Thymus (tissue), 11 donors: ENCODE measurements around the gene RAC2. TPM values are rescaled to one million over a fixed set of nuclear protein-coding genes. Genes with fewer than 3 reads are reported as not detected.

Experiments
- DNase-seq, 9 donors: peaks; one replicate each; pipeline ENCODE4 v3.0.0-alpha.2; 2013; ENCODE audit warnings: low spot score in 9 of 9, low read depth in 6 of 9, missing footprints in 1 of 9
- H3K27ac ChIP-seq, 2 donors: one replicate each; pipeline ENCODE4 v1.5.1; 2013; ENCODE audit warnings: control low read depth in 1 of 2, low read depth in 1 of 2, low read length in 1 of 2, mild to moderate bottlenecking in 1 of 2, moderate library complexity in 1 of 2
- H3K27me3 ChIP-seq, 2 donors: one replicate each; pipeline ENCODE4 v1.5.1; 2013; ENCODE audit warnings: low read length in 1 of 2; ENCODE audit not compliant: control insufficient read depth in 2 of 2, insufficient read depth in 1 of 2
- H3K36me3 ChIP-seq, 2 donors: one replicate each; pipeline ENCODE4 v1.5.1; 2013; ENCODE audit warnings: low read length in 1 of 2, mild to moderate bottlenecking in 1 of 2, moderate library complexity in 1 of 2; ENCODE audit not compliant: control insufficient read depth in 2 of 2, insufficient read depth in 2 of 2
- H3K4me1 ChIP-seq, 2 donors: one replicate each; pipeline ENCODE4 v1.5.1; 2013; ENCODE audit warnings: low read length in 2 of 2; ENCODE audit not compliant: control insufficient read depth in 2 of 2, insufficient read depth in 2 of 2
- H3K4me3 ChIP-seq, 2 donors: one replicate each; pipeline ENCODE4 v1.5.1; 2013; ENCODE audit warnings: low read length in 2 of 2, control low read depth in 1 of 2, mild to moderate bottlenecking in 1 of 2
- H3K9me3 ChIP-seq, 2 donors: one replicate each; pipeline ENCODE4 v1.5.1; 2013; ENCODE audit warnings: low read length in 1 of 2, mild to moderate bottlenecking in 1 of 2; ENCODE audit not compliant: control insufficient read depth in 2 of 2, insufficient read depth in 1 of 2
- WGBS: extraction: QIAGEN DNeasy Blood & Tissue Kit; methylation state at CpG from one replicate; pipeline ENCODE4 v1.1.7; 2013; 5-methylcytosine and 5-hydroxymethylcytosine counted together
- polyA plus RNA-seq: library from polyadenylated mRNA; stranded (reverse); fragments of 200-250 nt; gene quantifications from one replicate; pipeline ENCODE4 v1.2.3, GENCODE V29; 2013
- total RNA-seq: library from RNA; stranded (reverse); fragments of 120-200 nt; gene quantifications from one replicate; pipeline ENCODE4 v1.2.4, GENCODE V29; 2013
- donor health status: healthy.

The RAC2 gene
- total and polyA plus RNA-seq, 2 donors = 149 to 206 TPM

DNA sequence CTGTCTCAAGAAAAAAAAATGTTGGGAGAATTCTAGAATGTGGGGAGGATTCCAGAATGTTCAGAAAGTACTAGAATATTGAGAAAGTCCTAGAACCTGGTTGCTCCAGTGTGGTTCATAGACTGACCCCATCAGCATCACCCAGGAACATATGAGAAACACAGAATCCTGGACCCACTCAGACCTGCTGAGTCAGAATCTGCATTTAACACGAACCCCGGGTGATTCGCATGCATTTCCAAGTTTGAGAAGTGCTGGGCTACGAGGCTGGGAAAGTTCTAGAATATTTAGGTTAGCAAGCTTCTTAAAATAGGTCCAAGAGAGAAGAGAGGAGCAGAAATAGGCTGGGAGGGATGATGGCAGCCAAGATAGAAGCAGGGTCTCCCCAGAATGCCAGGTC, 62.4 kb downstream of the RAC2 start:
- WGBS = 97% methylated on average over 4 of the region's 4 CpGs
- Histone ChIP-seq H3K9me3 (no peaks in the 10 kb centered on the region), H3K36me3 (no peaks in the 10 kb centered on the region), H3K4me3 (no peak overlapping the region), H3K27ac (no peak overlapping the region), H3K27me3 (no peaks in the 10 kb centered on the region), H3K4me1 (peaks cover 6 to 23% of the 10 kb centered on the region in 2 donors)
- DNase-seq = no peak

DNA sequence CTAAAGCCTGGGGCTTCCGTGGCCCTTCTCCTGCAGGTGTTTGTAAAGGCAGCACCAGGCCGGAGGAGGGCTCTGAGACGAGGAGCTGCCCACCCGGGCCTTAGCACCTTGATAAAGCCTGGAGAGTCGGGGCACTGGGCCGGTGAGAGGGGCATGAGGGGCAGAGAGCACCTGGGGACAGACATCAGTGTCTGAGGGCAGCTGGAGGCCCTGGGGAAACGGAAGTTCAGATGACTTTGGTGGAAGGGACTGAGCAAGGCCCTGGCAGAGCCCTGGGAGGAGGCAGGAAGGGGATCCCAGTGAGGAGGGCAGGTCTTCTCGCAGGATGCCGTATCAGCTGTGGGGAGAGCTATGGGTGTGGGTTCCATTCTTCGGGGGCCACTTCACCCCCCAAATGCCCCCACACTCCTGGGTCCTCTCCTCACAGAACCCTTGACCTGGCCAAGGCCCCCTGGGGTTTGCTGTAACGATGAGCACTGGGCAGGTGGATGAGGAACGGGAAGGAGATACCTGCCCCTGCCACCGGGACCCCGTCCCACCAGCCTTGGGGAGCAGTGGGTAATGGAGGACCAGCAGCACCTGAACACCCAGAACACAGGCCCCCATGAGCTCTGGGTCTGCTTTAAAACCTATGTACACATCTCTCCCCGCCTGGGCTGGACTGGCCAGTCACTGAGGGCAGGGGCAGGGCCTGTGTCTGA, 63.4 kb downstream of the RAC2 start:
- 95% methylated on average over 15 of the region's 15 CpGs for WGBS
- DNase-seq = no peak
- Histone ChIP-seq H3K4me1 (peaks cover 6 to 23% of the 10 kb centered on the region in 2 donors), H3K9me3 (no peaks in the 10 kb centered on the region), H3K27me3 (peaks cover 0 to 6% of the 10 kb centered on the region in 2 donors), H3K27ac (no peak overlapping the region), H3K4me3 (no peak overlapping the region), H3K36me3 (no peaks in the 10 kb centered on the region)

DNA sequence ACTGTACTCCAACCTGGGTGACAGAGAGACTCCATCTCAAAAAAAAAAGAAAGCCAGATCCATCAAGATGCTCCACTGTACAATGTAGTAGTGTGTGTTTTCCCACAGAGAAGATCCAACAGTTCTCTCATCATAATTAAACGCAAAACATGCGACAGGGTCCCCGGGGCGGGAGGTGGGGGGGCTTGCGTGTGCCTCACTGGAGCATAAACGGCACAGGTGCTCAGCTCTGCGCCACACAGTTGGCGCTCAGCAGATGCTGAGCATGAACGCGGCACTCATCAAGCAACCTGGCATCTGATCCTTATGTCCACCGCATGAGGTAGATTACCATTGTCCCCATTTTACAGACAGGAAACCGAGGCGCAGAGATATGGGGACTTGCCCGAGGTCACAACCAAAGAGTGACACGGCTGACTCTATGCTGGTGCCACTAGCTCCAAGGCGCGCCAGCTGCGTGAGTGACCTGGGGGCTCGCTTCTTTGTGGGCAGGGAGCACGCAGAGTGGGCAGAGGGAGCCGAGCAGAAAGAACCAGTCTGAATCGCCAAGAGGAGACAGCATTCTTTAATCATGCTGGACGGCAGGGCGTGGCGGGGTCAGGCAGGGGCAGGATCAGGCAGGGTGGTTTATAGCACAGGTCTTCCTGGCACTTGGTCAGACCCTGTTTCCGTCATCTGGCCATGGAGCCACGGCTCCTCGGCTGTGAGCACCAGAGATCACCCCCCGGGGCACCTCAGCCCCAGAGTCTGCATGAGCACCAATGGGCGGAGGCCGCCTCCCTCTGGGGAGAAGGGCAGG, 64.2 kb downstream of the RAC2 start:
- Histone ChIP-seq H3K27me3 (peaks cover 0 to 6% of the 10 kb centered on the region in 2 donors), H3K9me3 (peaks cover 0 to 4% of the 10 kb centered on the region in 2 donors), H3K4me1 (peaks cover 6 to 21% of the 10 kb centered on the region in 2 donors), H3K36me3 (no peaks in the 10 kb centered on the region), H3K27ac (no peak overlapping the region), H3K4me3 (no peak overlapping the region)
- 96% methylated on average over 31 of the region's 31 CpGs for WGBS
- DNase-seq = no peak

DNA sequence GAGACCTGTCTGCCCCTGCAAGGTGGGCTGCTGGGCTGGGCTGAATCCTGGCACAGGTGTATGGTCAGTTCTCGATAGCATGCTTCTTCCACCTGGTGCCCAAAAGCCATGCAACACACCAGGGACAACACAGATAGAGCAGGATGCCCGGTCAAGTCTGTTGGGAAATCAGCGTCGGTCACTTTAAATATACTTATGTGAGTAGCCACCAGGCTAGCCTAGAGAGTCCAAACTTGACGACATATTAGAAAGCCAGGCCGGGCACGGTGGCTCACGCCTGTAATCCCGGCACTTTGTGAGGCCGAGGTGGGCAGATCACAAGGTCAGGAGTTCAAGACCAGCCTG, 65.0 kb downstream of the RAC2 start:
- H3K4me1 ChIP-seq = peaks cover 6 to 18% of the 10 kb centered on the region in 2 donors
- DNase-seq = no peak
- no peak overlapping the region for H3K4me3 ChIP-seq
- 91% methylated on average over 10 of the region's 10 CpGs for WGBS
- H3K27ac ChIP-seq = no peak overlapping the region
- no peaks in the 10 kb centered on the region for H3K36me3 ChIP-seq
- H3K27me3 ChIP-seq = peaks cover 0 to 6% of the 10 kb centered on the region in 2 donors
- peaks cover 0 to 4% of the 10 kb centered on the region in 2 donors for H3K9me3 ChIP-seq

DNA sequence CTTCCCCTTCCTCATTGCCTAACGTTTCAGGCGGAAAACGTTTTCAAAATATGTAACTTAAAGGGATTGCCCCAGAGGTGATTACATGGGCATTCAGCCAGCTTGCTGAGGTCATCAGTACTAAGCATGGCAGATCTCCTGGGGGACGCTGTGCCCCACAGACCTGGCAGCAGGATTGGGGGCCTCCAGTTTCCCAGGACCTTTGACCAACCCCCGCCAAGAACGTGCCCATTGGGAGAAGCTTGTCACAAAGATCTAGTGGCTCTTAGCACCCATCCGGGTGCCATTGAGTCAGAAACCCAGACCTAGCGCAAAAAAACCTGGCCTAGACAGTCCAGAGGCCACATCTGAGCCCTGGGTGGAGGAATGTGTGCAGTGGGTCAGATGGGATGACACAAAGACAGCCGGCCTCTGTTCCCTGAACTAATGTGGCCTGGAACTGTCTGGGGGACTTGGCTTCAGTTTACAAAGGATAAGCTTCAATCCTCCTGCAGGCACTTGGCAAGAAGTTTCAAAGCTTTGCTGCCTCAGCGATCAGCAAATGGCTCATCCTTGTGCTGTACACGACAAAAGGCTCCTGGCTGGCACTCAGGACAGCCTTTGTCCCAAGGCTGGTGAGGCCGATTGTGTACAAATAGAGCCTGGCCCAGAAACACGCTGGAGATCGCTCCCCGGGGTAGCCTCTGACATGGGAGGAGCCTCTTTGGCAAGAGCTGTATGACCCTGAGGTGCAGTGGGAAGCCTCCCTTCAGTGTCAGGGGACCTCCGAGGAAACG, 65.5 kb downstream of the RAC2 start:
- Histone ChIP-seq H3K4me3 (no peak overlapping the region), H3K36me3 (no peaks in the 10 kb centered on the region), H3K4me1 (peaks cover 6 to 15% of the 10 kb centered on the region in 2 donors), H3K27me3 (peaks cover 0 to 6% of the 10 kb centered on the region in 2 donors), H3K9me3 (peaks cover 0 to 4% of the 10 kb centered on the region in 2 donors), H3K27ac (no peak overlapping the region)
- 89% methylated on average over 17 of the region's 17 CpGs for WGBS
- DNase-seq = no peak

DNA sequence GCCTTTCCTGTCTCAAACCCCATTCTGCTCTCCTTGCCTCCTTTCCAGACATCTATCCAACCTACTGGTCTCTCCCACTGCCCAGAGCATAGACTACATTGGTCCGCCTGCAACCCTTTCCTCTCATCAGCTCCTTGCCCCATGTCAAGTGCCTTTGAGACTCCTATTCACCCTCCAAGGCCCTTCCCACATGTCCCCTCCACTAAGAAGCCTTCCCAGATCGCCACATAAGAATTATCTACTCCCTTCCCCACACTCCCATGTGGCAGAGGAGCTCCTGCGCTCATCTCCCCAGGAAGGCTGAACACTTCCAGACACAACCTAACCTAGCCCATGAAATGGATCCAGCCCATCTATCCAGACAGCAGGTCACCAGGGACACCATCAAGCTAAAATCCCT, 66.3 kb downstream of the RAC2 start:
- H3K36me3 ChIP-seq = no peaks in the 10 kb centered on the region
- peaks cover 6 to 15% of the 10 kb centered on the region in 2 donors for H3K4me1 ChIP-seq
- no peak for DNase-seq
- no peak overlapping the region for H3K27ac ChIP-seq
- WGBS = 99% methylated on average over 3 of the region's 3 CpGs
- peaks cover 0 to 6% of the 10 kb centered on the region in 2 donors for H3K27me3 ChIP-seq
- no peak overlapping the region for H3K4me3 ChIP-seq
- H3K9me3 ChIP-seq = peaks cover 0 to 4% of the 10 kb centered on the region in 2 donors

DNA sequence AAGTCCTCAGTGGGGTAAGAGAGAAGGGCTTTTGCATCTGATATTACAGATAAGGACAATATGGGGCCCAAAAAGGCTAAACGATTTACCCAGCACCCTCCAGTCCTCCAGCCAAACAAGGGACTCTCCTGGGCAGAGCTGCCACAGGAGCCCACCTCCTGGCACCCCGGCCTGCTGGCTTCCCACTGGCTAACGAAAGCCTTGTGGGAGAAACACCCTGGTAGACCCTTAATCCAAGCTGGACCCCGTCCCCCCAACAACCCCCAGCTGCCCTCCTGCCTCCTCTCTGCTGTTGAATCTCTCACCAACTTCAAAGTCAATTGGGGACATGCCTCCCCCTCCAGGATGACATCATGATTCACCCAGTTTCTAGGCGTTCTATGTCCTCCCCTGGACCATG, 66.8 kb downstream of the RAC2 start:
- Histone ChIP-seq H3K27ac (peak overlapping the region in 1 of 2 donors; percentile 30), H3K4me1 (peaks cover 6 to 15% of the 10 kb centered on the region in 2 donors), H3K27me3 (peaks cover 0 to 6% of the 10 kb centered on the region in 2 donors), H3K36me3 (no peaks in the 10 kb centered on the region), H3K9me3 (peaks cover 0 to 4% of the 10 kb centered on the region in 2 donors), H3K4me3 (no peak overlapping the region)
- 82% methylated on average over 5 of the region's 5 CpGs for WGBS
- DNase-seq = no peak

DNA sequence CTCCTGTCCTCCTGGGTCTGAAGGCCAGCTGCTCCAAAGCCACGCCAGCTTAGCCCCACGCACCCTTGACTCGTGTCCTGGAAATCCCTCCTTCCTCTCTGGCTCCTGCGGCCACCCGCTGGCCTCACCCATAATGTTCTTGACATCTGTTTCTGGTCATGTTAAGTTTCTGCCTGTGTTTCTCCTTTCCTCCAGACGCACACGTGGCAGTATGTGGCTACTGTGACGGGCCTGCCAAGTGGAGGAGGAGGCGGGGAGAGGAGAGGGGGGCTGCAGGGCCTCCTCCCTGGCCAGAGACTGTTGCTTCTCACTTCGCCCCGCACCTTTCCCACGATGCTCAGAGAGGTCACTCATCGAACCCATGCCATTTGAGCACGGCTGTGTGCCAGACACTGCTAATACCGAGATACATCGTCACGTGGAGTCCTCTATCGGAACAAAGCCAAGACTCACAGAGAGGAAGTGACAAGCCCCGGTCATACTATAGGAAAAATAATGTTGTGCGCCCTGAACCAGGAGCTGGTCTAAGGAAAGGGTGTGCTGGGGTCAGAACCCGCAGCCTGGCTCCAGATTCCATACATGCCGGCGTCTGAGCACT, 67.5 kb downstream of the RAC2 start:
- Histone ChIP-seq H3K9me3 (peaks cover 0 to 4% of the 10 kb centered on the region in 2 donors), H3K4me1 (peaks cover 6 to 15% of the 10 kb centered on the region in 2 donors), H3K27me3 (peaks cover 0 to 6% of the 10 kb centered on the region in 2 donors), H3K27ac (peak overlapping the region in 1 of 2 donors; percentile 40), H3K36me3 (no peaks in the 10 kb centered on the region), H3K4me3 (no peak overlapping the region)
- 15% methylated on average over 23 of the region's 23 CpGs for WGBS
- peak in 1 of 9 donors; percentile 46 for DNase-seq
